ENCODE results near the gene GJC3. TPM values are rescaled to one million over a fixed set of nuclear protein-coding genes. Genes with fewer than 3 reads are reported as not detected.
A peak's percentile ranks its signal among the peaks of the same experiment; 100 is the strongest.
"Not testable (repeated sequence)": the region's sequence is repeated elsewhere in the genome, so short reads cannot be mapped to it uniquely, and the experiment has no call there.

The GJC3 gene
- total RNA-seq, 4 donors from 2014 or later, result 1.9 to 2.9 (median 2.5) TPM

DNA sequence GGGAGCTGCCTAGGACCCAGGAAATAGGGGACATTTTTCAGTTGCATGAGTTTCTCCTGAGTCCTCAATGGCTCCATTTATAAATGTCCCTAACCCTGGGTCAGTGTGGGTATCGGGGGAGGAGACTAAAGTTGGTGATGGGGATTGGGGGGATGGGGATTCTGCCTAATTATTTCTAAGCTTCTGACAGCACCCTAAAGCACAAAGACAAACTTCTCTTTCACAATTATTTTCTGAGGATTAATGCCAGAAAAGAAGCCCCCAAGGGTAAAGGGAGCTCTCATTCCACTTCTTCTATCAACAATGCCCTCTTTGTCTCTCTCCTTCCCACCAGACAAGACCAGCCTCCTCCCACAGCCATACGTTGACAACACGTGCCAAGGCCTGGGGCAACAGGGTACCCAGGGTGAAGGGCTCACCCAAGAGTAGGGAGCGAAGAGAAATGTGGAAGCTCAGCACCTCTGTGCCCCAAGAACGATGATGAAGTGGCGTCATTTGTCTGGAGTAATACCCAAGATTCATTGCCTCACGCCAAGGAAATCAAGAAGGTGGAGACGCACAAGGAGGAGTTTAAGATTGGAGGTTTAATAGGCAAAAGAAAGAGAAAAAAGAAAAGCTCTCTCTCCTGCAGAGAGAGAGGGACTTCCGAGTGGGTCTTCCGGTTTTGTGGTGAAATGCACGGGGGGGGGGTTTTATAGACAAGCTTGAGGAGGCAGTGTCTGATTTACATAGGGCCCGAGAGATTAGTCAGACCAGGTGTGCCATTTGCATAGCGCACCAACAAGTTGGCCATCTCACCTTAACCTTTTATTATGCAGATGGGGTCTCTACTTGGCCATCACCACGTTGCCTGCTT is 14.4 kb upstream of the GJC3 start:
- no peaks in the 10 kb centered on the region for H3K9me3 ChIP-seq
- no peak overlapping the region for H3K4me3 ChIP-seq
- DNase-seq (ENCODE audit: low spot score in 2 of 2), result no peak
- peaks cover 8% of the 10 kb centered on the region for H3K4me1 ChIP-seq
- H3K27me3 ChIP-seq, result peaks cover 9% of the 10 kb centered on the region
- no peaks in the 10 kb centered on the region for H3K36me3 ChIP-seq
- TF ChIP-seq POLR2A (IDR thresholded peaks at IDR 0.05) (no peak), POLR2AphosphoS5 (IDR thresholded peaks at IDR 0.05) (no peak), EP300 (IDR thresholded peaks at IDR 0.05) (no peak)
- TF ChIP-seq, protein P1, sequence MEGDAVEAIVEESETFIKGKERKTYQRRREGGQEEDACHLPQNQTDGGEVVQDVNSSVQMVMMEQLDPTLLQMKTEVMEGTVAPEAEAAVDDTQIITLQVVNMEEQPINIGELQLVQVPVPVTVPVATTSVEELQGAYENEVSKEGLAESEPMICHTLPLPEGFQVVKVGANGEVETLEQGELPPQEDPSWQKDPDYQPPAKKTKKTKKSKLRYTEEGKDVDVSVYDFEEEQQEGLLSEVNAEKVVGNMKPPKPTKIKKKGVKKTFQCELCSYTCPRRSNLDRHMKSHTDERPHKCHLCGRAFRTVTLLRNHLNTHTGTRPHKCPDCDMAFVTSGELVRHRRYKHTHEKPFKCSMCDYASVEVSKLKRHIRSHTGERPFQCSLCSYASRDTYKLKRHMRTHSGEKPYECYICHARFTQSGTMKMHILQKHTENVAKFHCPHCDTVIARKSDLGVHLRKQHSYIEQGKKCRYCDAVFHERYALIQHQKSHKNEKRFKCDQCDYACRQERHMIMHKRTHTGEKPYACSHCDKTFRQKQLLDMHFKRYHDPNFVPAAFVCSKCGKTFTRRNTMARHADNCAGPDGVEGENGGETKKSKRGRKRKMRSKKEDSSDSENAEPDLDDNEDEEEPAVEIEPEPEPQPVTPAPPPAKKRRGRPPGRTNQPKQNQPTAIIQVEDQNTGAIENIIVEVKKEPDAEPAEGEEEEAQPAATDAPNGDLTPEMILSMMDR (IDR thresholded peaks at IDR 0.05), result no peak
- 25% methylated on average over 14 of the region's 14 CpGs for WGBS
- H3K27ac ChIP-seq, result no peak overlapping the region

DNA sequence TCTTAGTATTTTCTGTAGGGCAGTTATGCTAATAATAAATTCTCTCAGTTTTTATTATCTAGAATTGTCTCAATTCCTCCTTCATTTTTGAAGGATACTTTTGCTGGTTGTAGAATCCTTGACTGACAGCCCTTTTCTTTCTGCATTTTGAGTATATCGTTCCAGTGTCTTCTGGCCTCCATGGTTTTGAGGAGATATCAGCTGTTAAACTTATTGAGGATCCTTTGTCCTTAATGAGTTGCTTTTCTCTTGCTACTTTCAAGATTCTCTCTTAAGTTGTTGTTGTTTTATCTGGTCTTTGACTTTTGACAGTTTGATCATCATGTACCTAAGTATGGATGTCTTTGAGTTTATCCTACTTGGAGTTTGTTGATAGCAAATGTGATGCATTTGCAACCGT is 8.9 kb upstream of the GJC3 start:
- TF ChIP-seq POLR2AphosphoS5 (IDR thresholded peaks at IDR 0.05) (no peak), EP300 (IDR thresholded peaks at IDR 0.05) (no peak), POLR2A (IDR thresholded peaks at IDR 0.05) (no peak)
- TF ChIP-seq, protein P1 (IDR thresholded peaks at IDR 0.05), result no peak
- Histone ChIP-seq H3K27ac (no peak overlapping the region), H3K27me3 (peaks cover 9% of the 10 kb centered on the region), H3K9me3 (peaks cover 6% of the 10 kb centered on the region), H3K4me3 (no peak overlapping the region), H3K4me1 (no peaks in the 10 kb centered on the region), H3K36me3 (no peaks in the 10 kb centered on the region)
- DNase-seq (ENCODE audit: low spot score in 2 of 2), result no peak
- WGBS, result 96% methylated on average over 2 of the region's 2 CpGs

DNA sequence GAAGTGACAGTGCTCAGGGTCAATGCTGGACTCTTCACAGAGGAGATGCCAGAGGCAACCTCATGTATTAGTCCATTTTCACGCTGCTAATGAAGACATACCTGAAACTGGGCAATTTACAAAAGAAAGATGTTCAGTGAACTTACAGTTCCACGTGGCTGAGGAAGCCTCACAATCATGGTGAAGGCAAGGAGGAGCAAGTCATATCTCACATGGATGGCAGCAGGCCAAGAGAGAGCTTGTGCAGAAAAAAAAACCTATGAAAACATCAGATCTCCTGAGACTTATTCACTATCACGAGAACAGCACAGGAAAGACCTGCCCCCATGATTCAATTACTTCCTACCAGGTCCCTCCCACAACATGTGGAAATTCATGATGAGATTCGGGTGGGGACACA is 5.6 kb upstream of the GJC3 start:
- H3K9me3 ChIP-seq; H3K36me3 ChIP-seq; H3K27me3 ChIP-seq; H3K4me1 ChIP-seq; H3K4me3 ChIP-seq; DNase-seq (ENCODE audit: low spot score in 2 of 2); H3K27ac ChIP-seq: not testable (repeated sequence)
- 50% methylated on average over 4 of the region's 4 CpGs for WGBS

DNA sequence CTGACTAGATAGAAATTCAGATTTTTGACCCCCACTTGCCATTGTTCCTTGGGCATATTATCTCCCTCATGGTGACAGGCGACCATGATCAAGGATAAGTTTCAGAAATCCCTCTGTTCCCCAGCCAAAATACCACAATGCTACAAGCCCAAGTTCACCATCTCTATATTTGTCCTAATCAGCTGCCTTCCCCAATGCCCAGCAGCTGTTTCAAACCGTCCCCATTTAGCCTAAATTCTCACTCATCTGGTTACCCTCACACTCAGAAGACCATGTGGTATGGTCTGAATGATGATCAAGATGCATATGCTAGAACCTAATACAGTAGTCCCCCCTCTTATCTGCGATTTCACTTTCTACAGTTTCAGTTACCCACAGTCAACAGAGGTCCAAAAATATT is 956 bp upstream of the GJC3 start:
- DNase-seq (ENCODE audit: low spot score in 2 of 2), result no peak
- Histone ChIP-seq H3K27me3 (peaks cover 4% of the 10 kb centered on the region), H3K27ac (no peak overlapping the region), H3K4me3 (no peak overlapping the region), H3K9me3 (no peaks in the 10 kb centered on the region), H3K36me3 (no peaks in the 10 kb centered on the region), H3K4me1 (peaks cover 12% of the 10 kb centered on the region)
- no peak for TF ChIP-seq POLR2A (IDR thresholded peaks at IDR 0.05)
- TF ChIP-seq, protein P1 (IDR thresholded peaks at IDR 0.05), result no peak
- no peak for TF ChIP-seq EP300 (IDR thresholded peaks at IDR 0.05)
- no peak for TF ChIP-seq POLR2AphosphoS5 (IDR thresholded peaks at IDR 0.05)
- 86% methylated on average over 3 of the region's 3 CpGs for WGBS

DNA sequence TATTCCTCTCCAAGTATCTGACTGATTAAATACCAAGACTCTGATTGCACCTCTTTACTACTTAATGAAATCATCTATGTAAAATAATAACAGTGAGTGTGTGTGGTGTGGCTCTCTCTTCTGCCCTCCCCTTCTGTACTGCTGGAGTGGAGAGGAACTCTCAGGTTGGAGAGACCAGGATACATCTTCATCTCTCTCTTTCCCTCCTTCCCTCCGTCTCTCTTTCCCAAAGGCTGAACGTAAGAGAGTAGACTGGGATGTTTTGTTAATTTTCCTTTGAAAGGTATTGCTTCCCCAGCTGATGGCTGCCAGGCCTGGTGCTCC is 272 bp upstream of the GJC3 start:
- WGBS, result 38% methylated on average over 2 of the region's 2 CpGs

More for the DNA sequence above, 272 bp upstream of the GJC3 start:
- no peaks in the 10 kb centered on the region for H3K9me3 ChIP-seq
- TF ChIP-seq POLR2AphosphoS5 (IDR thresholded peaks at IDR 0.05) (no peak), EP300 (IDR thresholded peaks at IDR 0.05) (no peak), POLR2A (IDR thresholded peaks at IDR 0.05) (no peak)
- TF ChIP-seq, protein P1 (IDR thresholded peaks at IDR 0.05), result no peak
- H3K36me3 ChIP-seq, result no peaks in the 10 kb centered on the region
- H3K27ac ChIP-seq, result no peak overlapping the region
- H3K27me3 ChIP-seq, result peaks cover 4% of the 10 kb centered on the region
- peak overlapping the region; percentile 23 for H3K4me3 ChIP-seq
- H3K4me1 ChIP-seq, result peaks cover 12% of the 10 kb centered on the region
- DNase-seq (ENCODE audit: low spot score in 2 of 2), result no peak
